K562 (cell line): ENCODE measurements around the gene BAZ2A. TPM values are rescaled to one million over a fixed set of nuclear protein-coding genes. Genes with fewer than 3 reads are reported as not detected.

ENCODE experiments used
- BHLHE40 ChIP-seq: IDR thresholded peaks from 2 replicates; pipeline ENCODE4 v1.6.1; 2011; ENCODE audit warnings: low read length, improper control_type of control experiment
- CHD2 ChIP-seq: IDR thresholded peaks from 2 replicates; pipeline ENCODE4 v1.6.1; 2011; ENCODE audit warnings: low read depth, low read length
- CXXC5 ChIP-seq: fragments of 250-450 bp; sonication (Bioruptor Pico); IDR thresholded peaks from 2 replicates; pipeline ENCODE4 v1.8.0; 2022; ENCODE audit warnings: inconsistent platforms, mild to moderate bottlenecking, moderate library complexity
- ETV5 ChIP-seq: sonication (generic); formaldehyde crosslinking; IDR thresholded peaks from 2 replicates; pipeline ENCODE4 v1.4.0; 2020; ENCODE audit warnings: low read depth, mild to moderate bottlenecking, missing genetic modification reagents
- KAT7 ChIP-seq: sonication (generic); formaldehyde crosslinking; IDR thresholded peaks from 2 replicates; pipeline ENCODE4 v1.8.0; 2022; ENCODE audit warnings: missing genetic modification reagents, mild to moderate bottlenecking, borderline replicate concordance
- NR2C2 ChIP-seq, 2 experiments: fragments of 200-800 bp in 1 of 2; sonication (Bioruptor generic) in 1 of 2; sonication (generic) in 1 of 2; formaldehyde crosslinking in 1 of 2; IDR thresholded peaks; 2 replicates each; pipeline versions ENCODE4 v1.6.1 to v1.8.0; 2016 to 2022; ENCODE audit warnings: mild to moderate bottlenecking in 1 of 2, missing compliant biosample characterization in 1 of 2, missing genetic modification characterization in 1 of 2, missing genetic modification reagents in 1 of 2
- NR2F6 ChIP-seq: fragments of 450-650 bp; formaldehyde crosslinking; IDR thresholded peaks from 2 replicates; pipeline ENCODE4 v1.4.0; 2020; ENCODE audit warnings: mild to moderate bottlenecking
- PHF8 ChIP-seq: fragments of 200-600 bp; sonication (generic); IDR thresholded peaks from 2 replicates; pipeline ENCODE4 v1.6.1; 2012; ENCODE audit warnings: mixed run types, mild to moderate bottlenecking, inconsistent platforms, low read length, moderate library complexity, borderline replicate concordance
- POLR2B ChIP-seq: fragments of 450-650 bp; IDR thresholded peaks from 2 replicates; pipeline ENCODE4 v1.6.1; 2018; ENCODE audit warnings: low read depth; ENCODE audit not compliant: partially characterized antibody
- PTTG1 ChIP-seq: fragments of 450-650 bp; IDR thresholded peaks from 2 replicates; pipeline ENCODE4 v1.6.1; 2016; ENCODE audit warnings: low read depth, mild to moderate bottlenecking, missing genetic modification characterization, missing compliant biosample characterization
- RBM22 ChIP-seq: fragments of 200-400 bp; formaldehyde crosslinking; IDR thresholded peaks from 2 replicates; pipeline ENCODE4 v1.6.1; 2018; ENCODE audit warnings: low read length, low read depth; ENCODE audit not compliant: poor library complexity, severe bottlenecking
- SMAD3 ChIP-seq: fragments of 450-650 bp; formaldehyde crosslinking; conservative IDR thresholded peaks from 2 replicates; pipeline ENCODE4 v1.4.0; 2020; ENCODE audit warnings: mild to moderate bottlenecking
- SREBF1 ChIP-seq: fragments of 150-350 bp; IDR thresholded peaks from 2 replicates; pipeline ENCODE4 v1.6.1; 2014; ENCODE audit warnings: antibody characterized with exemption, low read depth, low read length, borderline replicate concordance
- ZFX ChIP-seq: sonication (generic); formaldehyde crosslinking; IDR thresholded peaks from 2 replicates; pipeline ENCODE4 v1.8.0; 2022; ENCODE audit warnings: mild to moderate bottlenecking, missing genetic modification reagents, moderate library complexity
- ZNF561 ChIP-seq: fragments of 450-650 bp; formaldehyde crosslinking; conservative IDR thresholded peaks from 2 replicates; pipeline ENCODE4 v1.4.0; 2020; ENCODE audit warnings: mild to moderate bottlenecking, moderate library complexity
- ZNF584 ChIP-seq: fragments of 200-800 bp; sonication (Bioruptor generic); IDR thresholded peaks from 2 replicates; pipeline ENCODE4 v1.6.1; 2016; ENCODE audit warnings: low read depth, mild to moderate bottlenecking, missing genetic modification characterization, missing compliant biosample characterization
- polyA plus RNA-seq, 8 experiments: library from polyadenylated mRNA; depleted of rRNA in 4 of 8; stranded (reverse) in 5 of 8; unstranded in 3 of 8; fragments of >200 nt; fragmentation: Nextera tagmentation in 2 of 8; fragmentation: Illumina TruSeq in 1 of 8; extraction: Ambion mirVana in 2 of 8; extraction: Trizol in 1 of 8; gene quantifications; 2 replicates each; pipeline versions ENCODE4 v1.2.1 to v1.2.3, GENCODE V29; 2011 to 2014; ENCODE audit warnings: inconsistent platforms in 1 of 8, missing spikeins in 1 of 8
- total RNA-seq, 7 experiments: library from RNA; depleted of rRNA in 6 of 7; stranded (reverse); fragments of >200 nt in 6 of 7; fragmentation: Illumina TruSeq in 2 of 7; extraction: Trizol in 2 of 7; gene quantifications; 2 replicates each; pipeline versions ENCODE4 v1.2.1 to v1.2.3, GENCODE V29; 2011 to 2021; ENCODE audit warnings: low replicate concordance in 1 of 7
- TF ChIP-seq, protein P1 (sequence below): fragments of 250-450 bp; sonication (Bioruptor Pico); IDR thresholded peaks from 2 replicates; pipeline ENCODE4 v1.8.0; 2021; ENCODE audit warnings: moderate library complexity, mild to moderate bottlenecking, inconsistent platforms
- TF ChIP-seq, protein P2 (sequence below): fragments of 250-450 bp; sonication (Bioruptor Pico); IDR thresholded peaks from 2 replicates; pipeline ENCODE4 v1.6.1; 2021; ENCODE audit warnings: mild to moderate bottlenecking
- TF ChIP-seq, protein P3 (sequence below): fragments of 250-450 bp; sonication (Bioruptor Pico); IDR thresholded peaks from 2 replicates; pipeline ENCODE4 v1.9.0; 2021; ENCODE audit warnings: mild to moderate bottlenecking, inconsistent platforms
- TF ChIP-seq, protein P4 (sequence below), 2 experiments: IDR thresholded peaks in 1 of 2; conservative IDR thresholded peaks in 1 of 2; 2 replicates each; pipeline ENCODE4 v1.6.1; 2016; ENCODE audit warnings: low read depth in 2 of 2, mild to moderate bottlenecking in 1 of 2, missing compliant biosample characterization in 1 of 2, missing genetic modification characterization in 1 of 2, moderate library complexity in 1 of 2
- TF ChIP-seq, protein P5 (sequence below): sonication (generic); formaldehyde crosslinking; IDR thresholded peaks from 2 replicates; pipeline ENCODE4 v1.9.0; 2022; ENCODE audit warnings: mild to moderate bottlenecking, missing genetic modification reagents

BAZ2A gene
- total and polyA plus RNA-seq, 9 of the 15 experiments (the other 6 are each of a cell fraction or from before 2014, with no cell fraction given): 4.5 to 86.4 (median 26.2) TPM

DNA sequence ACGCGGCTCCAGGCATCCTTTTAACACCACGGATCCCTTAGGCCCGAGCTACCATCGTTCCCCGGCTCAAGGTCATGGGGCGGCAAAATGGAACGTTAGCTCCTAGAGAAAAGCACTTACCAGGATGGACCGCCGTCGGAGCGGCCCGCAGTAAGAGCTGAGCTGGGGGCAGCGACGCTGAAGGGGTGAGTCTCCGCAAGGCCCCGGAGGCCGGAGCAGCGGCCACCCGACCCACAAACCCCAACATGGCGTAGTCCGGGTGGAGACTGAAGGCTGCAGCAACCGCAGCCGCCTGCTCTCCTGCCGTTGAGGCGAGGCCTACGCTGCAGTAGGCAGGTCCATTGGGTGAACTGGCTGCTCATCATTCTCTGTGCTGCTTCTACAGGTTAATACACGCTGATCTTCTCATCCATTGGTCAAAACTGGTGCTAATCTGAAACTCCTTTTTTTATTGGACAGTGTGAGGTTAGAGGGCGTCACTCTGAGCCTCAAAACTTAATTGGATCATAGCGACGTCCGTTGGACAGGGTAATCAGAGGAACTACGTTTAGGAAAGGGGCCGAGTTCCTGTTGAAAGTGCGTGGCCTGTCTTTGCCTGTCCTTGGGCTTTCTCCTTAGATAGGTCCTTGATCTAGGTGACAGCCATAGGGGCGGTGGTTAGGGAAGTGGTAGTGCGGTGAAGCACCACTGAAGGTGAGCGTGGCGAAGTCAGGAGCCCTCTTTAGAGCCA is 15.8 kb upstream of the BAZ2A start, which contains the start of gene ATP5F1B (continued):
- TF ChIP-seq, protein P1, sequence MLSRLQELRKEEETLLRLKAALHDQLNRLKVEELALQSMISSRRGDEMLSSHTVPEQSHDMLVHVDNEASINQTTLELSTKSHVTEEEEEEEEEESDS (CRISPR knock-in tag): no peak
- peak; percentile 88 for TF ChIP-seq CXXC5
- TF ChIP-seq ZNF561 (CRISPR knock-in tag): no peak
- peak; percentile 39; the same call in 1 of the 2 replicates for TF ChIP-seq BHLHE40
- peak; percentile 99 for TF ChIP-seq PHF8
- TF ChIP-seq SMAD3 (CRISPR knock-in tag): 0 out of 2 replicates have a peak, but pooled peaks have one; percentile 22
- 0 out of 2 replicates have a peak, but pooled peaks have one; percentile 32 for TF ChIP-seq SREBF1
- no peak for TF ChIP-seq NR2C2 (CRISPR knock-in tag; IDR thresholded peaks at IDR 0.05)
- TF ChIP-seq NR2C2 (tag; IDR thresholded peaks at IDR 0.05): peak; percentile 91
- TF ChIP-seq, protein P2, sequence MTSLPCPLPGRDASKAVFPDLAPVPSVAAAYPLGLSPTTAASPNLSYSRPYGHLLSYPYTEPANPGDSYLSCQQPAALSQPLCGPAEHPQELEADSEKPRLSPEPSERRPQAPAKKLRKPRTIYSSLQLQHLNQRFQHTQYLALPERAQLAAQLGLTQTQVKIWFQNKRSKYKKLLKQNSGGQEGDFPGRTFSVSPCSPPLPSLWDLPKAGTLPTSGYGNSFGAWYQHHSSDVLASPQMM: no peak
- TF ChIP-seq, protein P3, sequence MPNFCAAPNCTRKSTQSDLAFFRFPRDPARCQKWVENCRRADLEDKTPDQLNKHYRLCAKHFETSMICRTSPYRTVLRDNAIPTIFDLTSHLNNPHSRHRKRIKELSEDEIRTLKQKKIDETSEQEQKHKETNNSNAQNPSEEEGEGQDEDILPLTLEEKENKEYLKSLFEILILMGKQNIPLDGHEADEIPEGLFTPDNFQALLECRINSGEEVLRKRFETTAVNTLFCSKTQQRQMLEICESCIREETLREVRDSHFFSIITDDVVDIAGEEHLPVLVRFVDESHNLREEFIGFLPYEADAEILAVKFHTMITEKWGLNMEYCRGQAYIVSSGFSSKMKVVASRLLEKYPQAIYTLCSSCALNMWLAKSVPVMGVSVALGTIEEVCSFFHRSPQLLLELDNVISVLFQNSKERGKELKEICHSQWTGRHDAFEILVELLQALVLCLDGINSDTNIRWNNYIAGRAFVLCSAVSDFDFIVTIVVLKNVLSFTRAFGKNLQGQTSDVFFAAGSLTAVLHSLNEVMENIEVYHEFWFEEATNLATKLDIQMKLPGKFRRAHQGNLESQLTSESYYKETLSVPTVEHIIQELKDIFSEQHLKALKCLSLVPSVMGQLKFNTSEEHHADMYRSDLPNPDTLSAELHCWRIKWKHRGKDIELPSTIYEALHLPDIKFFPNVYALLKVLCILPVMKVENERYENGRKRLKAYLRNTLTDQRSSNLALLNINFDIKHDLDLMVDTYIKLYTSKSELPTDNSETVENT (CRISPR knock-in tag): peak; percentile 97
- peak; percentile 99 for TF ChIP-seq ZFX (CRISPR knock-in tag)
- TF ChIP-seq, protein P4, sequence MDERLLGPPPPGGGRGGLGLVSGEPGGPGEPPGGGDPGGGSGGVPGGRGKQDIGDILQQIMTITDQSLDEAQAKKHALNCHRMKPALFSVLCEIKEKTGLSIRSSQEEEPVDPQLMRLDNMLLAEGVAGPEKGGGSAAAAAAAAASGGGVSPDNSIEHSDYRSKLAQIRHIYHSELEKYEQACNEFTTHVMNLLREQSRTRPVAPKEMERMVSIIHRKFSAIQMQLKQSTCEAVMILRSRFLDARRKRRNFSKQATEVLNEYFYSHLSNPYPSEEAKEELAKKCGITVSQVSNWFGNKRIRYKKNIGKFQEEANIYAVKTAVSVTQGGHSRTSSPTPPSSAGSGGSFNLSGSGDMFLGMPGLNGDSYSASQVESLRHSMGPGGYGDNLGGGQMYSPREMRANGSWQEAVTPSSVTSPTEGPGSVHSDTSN (CRISPR knock-in tag; IDR thresholded peaks at IDR 0.05; ENCODE audit: low read depth): peak; percentile 94
- TF ChIP-seq, protein P4 (tag; conservative IDR thresholded peaks at IDR 0.05; ENCODE audit: low read depth): peak; percentile 100
- TF ChIP-seq PTTG1: no peak
- 0 out of 2 replicates have a peak, but pooled peaks have one; percentile 20 for TF ChIP-seq ZNF584 (CRISPR knock-in tag)
- peak; percentile 34; the same call in 1 of the 2 replicates for TF ChIP-seq ETV5 (CRISPR knock-in tag)
- TF ChIP-seq POLR2B: peak; percentile 99
- TF ChIP-seq RBM22: peak; percentile 64
- TF ChIP-seq NR2F6 (CRISPR knock-in tag): no peak
- TF ChIP-seq KAT7 (CRISPR knock-in tag): peak; percentile 0; the same call in 1 of the 2 replicates
- TF ChIP-seq, protein P5, sequence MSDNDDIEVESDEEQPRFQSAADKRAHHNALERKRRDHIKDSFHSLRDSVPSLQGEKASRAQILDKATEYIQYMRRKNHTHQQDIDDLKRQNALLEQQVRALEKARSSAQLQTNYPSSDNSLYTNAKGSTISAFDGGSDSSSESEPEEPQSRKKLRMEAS (CRISPR knock-in tag): peak; percentile 70
- peak; percentile 94 for TF ChIP-seq CHD2
